ENCODE results near the gene UBALD1. TPM values are rescaled to one million over a fixed set of nuclear protein-coding genes. Genes with fewer than 3 reads are reported as not detected.

The UBALD1 gene
- total and polyA plus RNA-seq, 10 of the 15 experiments (the other 5 are each of a cell fraction or from before 2014, with no cell fraction given) = 0.05 to 32.7 (median 5.1) TPM

- TF ChIP-seq PKNOX1 (IDR thresholded peaks at IDR 0.05) (no peak; the same call in 1 of the 2 replicates), ZNF24 (IDR thresholded peaks at IDR 0.05) (no peak)
Measured at GRCh38 chr16:4624827-4625559, 10.3 kb upstream of the UBALD1 start (continued).

DNA sequence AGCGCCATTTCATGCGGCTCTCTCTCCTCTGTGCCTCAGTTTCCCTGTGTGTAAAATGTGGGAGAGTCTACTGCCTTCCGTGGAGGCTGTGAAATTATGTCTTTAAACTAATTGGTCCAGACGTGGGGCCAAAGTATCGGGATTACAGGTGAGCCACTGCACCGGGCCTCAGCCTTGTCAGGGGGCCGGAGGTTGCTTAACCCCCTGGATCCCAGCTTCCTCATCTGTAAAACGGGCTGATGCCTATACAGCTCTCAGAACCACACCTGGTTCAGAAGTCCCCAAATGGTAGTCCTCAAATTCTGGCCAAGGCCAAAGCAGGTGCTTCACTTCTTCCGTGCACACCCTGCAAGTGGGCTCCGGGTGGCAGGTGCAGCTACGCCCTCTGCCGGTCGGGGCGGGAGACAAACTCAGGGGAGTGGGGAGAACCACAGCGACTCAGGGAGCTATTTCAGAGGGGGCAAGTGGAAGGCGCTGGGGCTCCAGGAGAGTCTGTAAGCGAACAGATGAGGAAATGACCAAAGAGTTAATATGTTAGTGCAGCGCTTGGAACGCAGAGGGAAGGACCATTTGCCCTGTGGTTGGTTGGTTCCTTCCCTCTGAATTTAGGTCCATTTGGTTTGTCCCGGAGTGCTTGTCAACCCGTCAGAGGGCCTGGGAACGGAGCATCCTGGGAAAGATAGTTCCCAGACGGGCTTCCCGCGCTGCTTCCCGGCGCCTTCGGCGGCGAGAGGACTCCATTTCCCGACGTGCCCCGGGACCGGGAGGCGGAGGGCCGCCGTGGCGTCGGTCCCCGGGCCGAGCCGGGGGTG lies 9.5 kb upstream of the UBALD1 start, which contains the start of gene MGRN1:
Gene MGRN1, plus strand, starts transcription at position 812 of the 812 bp plus-strand sequence. CDS start 135 bp downstream, outside the sequence.
- 12% methylated on average over 42 of the region's 42 CpGs for WGBS (ENCODE audit: insufficient coverage, insufficient replicate concordance, low lambda C conversion rate, missing lambda C conversion rate)
- peak within 1 kb of the TSS; percentile 86 for H3K4me3 ChIP-seq
- H3K27me3 ChIP-seq (replicated peaks in 1 of 2; ENCODE audit: control insufficient read depth in 2 of 2, insufficient read depth in 2 of 2, low read length in 1 of 2) = no peaks in the 10 kb centered on the region
- ChIA-PET CTCF (interaction anchor here (0.8 to 4.0 kb wide), 23 partner anchors 8 to 370 kb away, joined by 3 to 43 read pairs (median 4); partner anchors contain the start of genes CDIP1 and HMOX2), RAD21 (ENCODE audit: unreplicated experiment) (interaction anchor here (1.0 to 3.4 kb wide), 7 partner anchors 8 to 208 kb away, joined by 3 to 24 read pairs (median 7); partner anchors contain the start of genes ANKS3 and DNAAF8), SMC1A (ENCODE audit: uncharacterized antibody, unreplicated experiment) (interaction anchor here (0.6 to 4.1 kb wide), 11 partner anchors 8 to 178 kb away, joined by 3 to 15 read pairs (median 5); partner anchors contain the start of genes ANKS3, DNAAF8 and ROGDI), POLR2A (interaction anchor here (0.5 to 2.7 kb wide), 6 partner anchors 8 to 144 kb away, joined by 3 to 25 read pairs (median 6); partner anchors contain the start of genes ANKS3 and DNAAF8)
- no peaks in the 10 kb centered on the region for H4K20me1 ChIP-seq (ENCODE audit: control insufficient read depth, insufficient read depth)
- H3K79me2 ChIP-seq (ENCODE audit: control insufficient read depth, insufficient read depth, low read length) = peaks cover 40% of the 10 kb centered on the region
- no TSS peak for BruUV-seq (replicated peaks)
- DNase-seq (ENCODE audit: low read depth, low spot score) = peak; percentile 96
- H3K9me3 ChIP-seq (replicated peaks; ENCODE audit: control insufficient read depth, insufficient read depth, low read length) = no peaks in the 10 kb centered on the region; the same call in 2 of the 3 replicates
- peak; percentile 88 for ATAC-seq
- H3K4me2 ChIP-seq (ENCODE audit: control insufficient read depth, insufficient read depth) = peak within 1 kb of the TSS; percentile 93
- H3K27ac ChIP-seq (ENCODE audit: control insufficient read depth, insufficient read depth) = peak within 1 kb of the TSS; percentile 97
- FAIRE-seq = peak; percentile 90
- peak within 1 kb of the TSS; percentile 86 for H3K9ac ChIP-seq (ENCODE audit: control insufficient read depth, insufficient read depth, low read length)
- in situ Hi-C loops (cut with MboI) (no loop called here), intact Hi-C loops (cut with micrococcal nuclease; ENCODE audit: unreplicated experiment) (no loop called here)
- H2AFZ ChIP-seq (ENCODE audit: control insufficient read depth, low read depth, low read length) = peak within 1 kb of the TSS; percentile 99
- H3K4me1 ChIP-seq (ENCODE audit: control insufficient read depth, insufficient read depth, low read length) = peaks cover 16% of the 10 kb centered on the region
- H3K36me3 ChIP-seq (ENCODE audit: control insufficient read depth in 2 of 2, insufficient read depth in 2 of 2, low read length in 1 of 2) = 0 out of 4 replicates have a peak, but pooled peaks cover 0 to 2% of the 10 kb centered on the region in 2 experiments
- peak; percentile 46; the same call in 1 of the 2 replicates for TF ChIP-seq POLR2AphosphoS5 (IDR thresholded peaks at IDR 0.05; ENCODE audit: low read length)
- peak; percentile 96 for TF ChIP-seq HCFC1 (IDR thresholded peaks at IDR 0.05; ENCODE audit: low read length)
- TF ChIP-seq KLF5 (IDR thresholded peaks at IDR 0.05; ENCODE audit: partially characterized antibody) = peak; percentile 99
- peak; percentile 93 for TF ChIP-seq SMARCA5 (IDR thresholded peaks at IDR 0.05)
- TF ChIP-seq, protein P1, sequence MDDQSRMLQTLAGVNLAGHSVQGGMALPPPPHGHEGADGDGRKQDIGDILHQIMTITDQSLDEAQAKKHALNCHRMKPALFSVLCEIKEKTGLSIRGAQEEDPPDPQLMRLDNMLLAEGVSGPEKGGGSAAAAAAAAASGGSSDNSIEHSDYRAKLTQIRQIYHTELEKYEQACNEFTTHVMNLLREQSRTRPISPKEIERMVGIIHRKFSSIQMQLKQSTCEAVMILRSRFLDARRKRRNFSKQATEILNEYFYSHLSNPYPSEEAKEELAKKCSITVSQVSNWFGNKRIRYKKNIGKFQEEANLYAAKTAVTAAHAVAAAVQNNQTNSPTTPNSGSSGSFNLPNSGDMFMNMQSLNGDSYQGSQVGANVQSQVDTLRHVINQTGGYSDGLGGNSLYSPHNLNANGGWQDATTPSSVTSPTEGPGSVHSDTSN (IDR thresholded peaks at IDR 0.05; ENCODE audit: insufficient replicate concordance, low read depth, low read length) = peak; percentile 17
- TF ChIP-seq E4F1 (IDR thresholded peaks at IDR 0.05; ENCODE audit: borderline replicate concordance, partially characterized antibody) = peak; percentile 52
- TF ChIP-seq JUNB (IDR thresholded peaks at IDR 0.05) = no peak
- peak; percentile 92 for TF ChIP-seq MLLT1 (IDR thresholded peaks at IDR 0.05)
- 0 out of 2 replicates have a peak, but pooled peaks have one; percentile 8 for TF ChIP-seq SMAD5 (IDR thresholded peaks at IDR 0.05; ENCODE audit: low read depth)
- TF ChIP-seq IKZF1 (conservative IDR thresholded peaks at IDR 0.05) = peak; percentile 97
- peak; percentile 45; the same call in 1 of the 2 replicates for TF ChIP-seq SIN3A (IDR thresholded peaks at IDR 0.05; ENCODE audit: low read depth, low read length)

Measured in GM12878 (cell line).